ENCODE data around the gene CPA1. TPM values are rescaled to one million over a fixed set of nuclear protein-coding genes. Genes with fewer than 3 reads are reported as not detected.

Gene CPA1
- total and polyA plus RNA-seq, 9 of the 15 experiments (the other 6 are each of a cell fraction or from before 2014, with no cell fraction given), result 6.5 TPM; not detected in 8

DNA sequence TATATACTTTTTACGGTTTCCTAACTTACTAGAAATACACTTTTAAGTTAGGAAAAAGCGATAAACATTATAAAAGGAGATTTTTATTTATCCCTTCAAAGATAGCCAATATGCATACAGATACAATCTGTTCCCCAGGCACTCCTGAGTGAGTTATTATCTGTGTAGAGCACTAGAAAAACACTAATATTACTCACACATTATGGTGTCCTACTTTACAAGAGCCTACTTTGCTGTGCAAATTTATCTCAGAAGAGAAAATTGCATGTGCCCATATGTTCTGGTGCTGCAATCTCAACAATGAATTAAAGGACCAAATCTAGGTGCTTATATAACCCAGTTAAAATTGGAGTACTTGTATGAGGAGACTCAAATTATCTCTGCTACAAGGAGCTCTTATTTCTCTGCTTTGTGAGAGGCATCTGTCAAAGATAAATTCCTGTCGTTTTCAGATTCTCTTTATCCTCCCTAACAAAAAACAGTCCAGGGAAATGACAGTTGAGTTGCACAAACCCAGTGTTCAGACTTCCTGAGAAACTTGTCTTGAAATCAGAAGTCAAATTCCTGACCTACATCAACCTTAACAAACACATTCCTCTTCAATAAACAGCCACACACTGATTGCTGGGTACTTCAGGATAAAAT, 28.9 kb downstream of the CPA1 start:
- no peak for FAIRE-seq
- no TSS peak for BruUV-seq (replicated peaks)
- H3K27me3 ChIP-seq (ENCODE audit: control insufficient read depth in 2 of 2, insufficient read depth in 2 of 2, low read length in 2 of 2), result peaks cover 0 to 4% of the 10 kb centered on the region in 2 experiments; a peak in 3 of 5 replicates

DNA sequence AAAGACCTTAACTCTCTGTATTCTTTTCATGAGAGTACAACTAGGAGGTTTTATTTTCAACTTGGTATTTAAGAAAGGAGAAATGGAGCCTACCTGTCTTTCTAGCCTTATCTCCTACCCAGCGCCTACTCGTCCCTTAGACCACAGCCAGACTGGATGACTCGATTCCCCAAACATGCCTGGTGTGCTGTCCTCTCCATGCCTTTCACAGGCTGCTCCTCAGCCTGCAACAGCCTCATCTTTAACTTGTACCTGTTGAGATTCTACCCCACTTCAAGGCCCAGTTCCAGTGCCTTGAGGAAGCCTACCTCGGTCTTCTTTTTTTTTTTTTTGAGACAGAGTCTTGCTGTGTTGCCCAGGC, 29.4 kb downstream of the CPA1 start:
- ChIA-PET CTCF (ENCODE audit: low intra/inter-chr PET ratio) (no interaction called here), POLR2A (interaction anchor here (0.7 kb wide), 1 partner anchor 7 kb away, joined by 3 read pairs; no protein-coding TSS in a partner anchor)
- Histone ChIP-seq H3K27me3 (ENCODE audit: control insufficient read depth in 2 of 2, insufficient read depth in 2 of 2, low read length in 2 of 2) (peaks cover 0 to 4% of the 10 kb centered on the region in 2 experiments; a peak in 3 of 5 replicates), H3K79me2 (ENCODE audit: control insufficient read depth, insufficient read depth, low read length) (no peaks in the 10 kb centered on the region), H3K4me2 (ENCODE audit: insufficient read depth, low read length) (no peak overlapping the region), H4K20me1 (replicated peaks; ENCODE audit: control insufficient read depth, insufficient read depth, low read length) (no peaks in the 10 kb centered on the region), H2AFZ (ENCODE audit: low read depth, low read length) (no peak overlapping the region), H3K27ac (ENCODE audit: extremely low read depth, low read depth, low read length) (no peak overlapping the region), H3K36me3 (ENCODE audit: control insufficient read depth, insufficient read depth, low read length) (no peaks in the 10 kb centered on the region), H3K4me1 (replicated peaks in 1 of 2; ENCODE audit: control insufficient read depth in 2 of 2, insufficient read depth in 2 of 2, low read length in 2 of 2) (no peaks in the 10 kb centered on the region), H3K9ac (ENCODE audit: insufficient read depth in 1 of 2, low read depth in 2 of 2, low read length in 2 of 2) (no peak overlapping the region), H3K9me3 (replicated peaks; ENCODE audit: control insufficient read depth, insufficient read depth, low read depth, low read length) (no peaks in the 10 kb centered on the region), H3K9me1 (ENCODE audit: control insufficient read depth, insufficient read depth, low read length) (no peaks in the 10 kb centered on the region), H3K4me3 (no peak overlapping the region)
- in situ Hi-C loops (cut with MboI), result no loop called here
- FAIRE-seq (no peak), DNase-seq (ENCODE audit: extremely low read depth in 1 of 4, low spot score in 3 of 4) (no peak), ATAC-seq (no peak)
- no TSS peak for BruUV-seq (replicated peaks)
- intact Hi-C loops (cut with micrococcal nuclease), result no loop called here
- 20% methylated on average over 4 of the region's 4 CpGs for WGBS (ENCODE audit: insufficient coverage, low coverage, missing lambda C conversion rate)
- TF ChIP-seq GTF2F1 (IDR thresholded peaks at IDR 0.05; ENCODE audit: low read depth, low read length) (no peak), TEAD4 (IDR thresholded peaks at IDR 0.05; ENCODE audit: low read length) (no peak), TEAD4 (CRISPR knock-in tag; IDR thresholded peaks at IDR 0.05; ENCODE audit: borderline replicate concordance) (no peak), SIX5 (IDR thresholded peaks at IDR 0.05; ENCODE audit: borderline replicate concordance in 1 of 2, insufficient read depth in 1 of 2, low read depth in 1 of 2, low read length in 2 of 2) (no peak), ZFP30 (CRISPR knock-in tag; IDR thresholded peaks at IDR 0.05; ENCODE audit: borderline replicate concordance) (no peak), ZZZ3 (IDR thresholded peaks at IDR 0.05) (no peak), JUNB (CRISPR knock-in tag; conservative IDR thresholded peaks at IDR 0.05) (no peak), ZFPM2 (CRISPR knock-in tag; IDR thresholded peaks at IDR 0.05) (no peak), ZNF263 (CRISPR knock-in tag; IDR thresholded peaks at IDR 0.05; ENCODE audit: borderline replicate concordance) (no peak), CEBPB (tag; IDR thresholded peaks at IDR 0.05) (no peak)
- TF ChIP-seq, protein P1, sequence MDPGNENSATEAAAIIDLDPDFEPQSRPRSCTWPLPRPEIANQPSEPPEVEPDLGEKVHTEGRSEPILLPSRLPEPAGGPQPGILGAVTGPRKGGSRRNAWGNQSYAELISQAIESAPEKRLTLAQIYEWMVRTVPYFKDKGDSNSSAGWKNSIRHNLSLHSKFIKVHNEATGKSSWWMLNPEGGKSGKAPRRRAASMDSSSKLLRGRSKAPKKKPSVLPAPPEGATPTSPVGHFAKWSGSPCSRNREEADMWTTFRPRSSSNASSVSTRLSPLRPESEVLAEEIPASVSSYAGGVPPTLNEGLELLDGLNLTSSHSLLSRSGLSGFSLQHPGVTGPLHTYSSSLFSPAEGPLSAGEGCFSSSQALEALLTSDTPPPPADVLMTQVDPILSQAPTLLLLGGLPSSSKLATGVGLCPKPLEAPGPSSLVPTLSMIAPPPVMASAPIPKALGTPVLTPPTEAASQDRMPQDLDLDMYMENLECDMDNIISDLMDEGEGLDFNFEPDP (CRISPR knock-in tag; IDR thresholded peaks at IDR 0.05), result no peak
- TF ChIP-seq, protein P2, sequence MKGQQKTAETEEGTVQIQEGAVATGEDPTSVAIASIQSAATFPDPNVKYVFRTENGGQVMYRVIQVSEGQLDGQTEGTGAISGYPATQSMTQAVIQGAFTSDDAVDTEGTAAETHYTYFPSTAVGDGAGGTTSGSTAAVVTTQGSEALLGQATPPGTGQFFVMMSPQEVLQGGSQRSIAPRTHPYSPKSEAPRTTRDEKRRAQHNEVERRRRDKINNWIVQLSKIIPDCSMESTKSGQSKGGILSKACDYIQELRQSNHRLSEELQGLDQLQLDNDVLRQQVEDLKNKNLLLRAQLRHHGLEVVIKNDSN (CRISPR knock-in tag; IDR thresholded peaks at IDR 0.05), result no peak

More for the DNA sequence above, 28.9 kb downstream of the CPA1 start:
- no peak overlapping the region for H3K4me2 ChIP-seq (ENCODE audit: insufficient read depth, low read length)
- ATAC-seq, result no peak
- ChIA-PET CTCF (ENCODE audit: low intra/inter-chr PET ratio) (no interaction called here), POLR2A (no interaction called here)
- no peak overlapping the region for H3K9ac ChIP-seq (ENCODE audit: insufficient read depth in 1 of 2, low read depth in 2 of 2, low read length in 2 of 2)
- whole genome bisulfite sequencing (ENCODE audit: insufficient coverage, low coverage, missing lambda C conversion rate), result 16% methylated on average over 3 of the region's 3 CpGs
- H3K9me1 ChIP-seq (ENCODE audit: control insufficient read depth, insufficient read depth, low read length), result no peaks in the 10 kb centered on the region
- H2AFZ ChIP-seq (ENCODE audit: low read depth, low read length), result no peak overlapping the region
- intact Hi-C loops (cut with micrococcal nuclease) (no loop called here), in situ Hi-C loops (cut with MboI) (no loop called here)
- no peak for TF ChIP-seq MAFK (IDR thresholded peaks at IDR 0.05; ENCODE audit: low read length)
- no peak for TF ChIP-seq HOXB6 (CRISPR knock-in tag; IDR thresholded peaks at IDR 0.05; ENCODE audit: borderline replicate concordance)
- 0 out of 2 replicates have a peak, but pooled peaks have one; percentile 4 for TF ChIP-seq CBFA2T2 (conservative IDR thresholded peaks at IDR 0.05)
- TF ChIP-seq MED1 (CRISPR knock-in tag; IDR thresholded peaks at IDR 0.05; ENCODE audit: borderline replicate concordance), result no peak
- TF ChIP-seq CBFA2T3 (IDR thresholded peaks at IDR 0.05), result peak; percentile 27; the same call in 1 of the 2 replicates
- no peak for TF ChIP-seq LARP7 (IDR thresholded peaks at IDR 0.05)
- no peak for DNase-seq (ENCODE audit: extremely low read depth in 1 of 4, low spot score in 3 of 4)
- no peak overlapping the region for H3K4me3 ChIP-seq
- no peak overlapping the region for H3K27ac ChIP-seq (ENCODE audit: extremely low read depth, low read depth, low read length)
- no peaks in the 10 kb centered on the region for H3K4me1 ChIP-seq (replicated peaks in 1 of 2; ENCODE audit: control insufficient read depth in 2 of 2, insufficient read depth in 2 of 2, low read length in 2 of 2)
- no peaks in the 10 kb centered on the region for H3K79me2 ChIP-seq (ENCODE audit: control insufficient read depth, insufficient read depth, low read length)
- H3K36me3 ChIP-seq (ENCODE audit: control insufficient read depth, insufficient read depth, low read length), result no peaks in the 10 kb centered on the region
- no peaks in the 10 kb centered on the region for H4K20me1 ChIP-seq (replicated peaks; ENCODE audit: control insufficient read depth, insufficient read depth, low read length)
- H3K9me3 ChIP-seq (replicated peaks; ENCODE audit: control insufficient read depth, insufficient read depth, low read depth, low read length), result no peaks in the 10 kb centered on the region

Data from K562 (cell line).